GM12872 (cell line): Measurements from ENCODE around the gene LRCOL1.

Experiments
- CTCF ChIP-seq: IDR thresholded peaks from 3 replicates; pipeline ENCODE4 v1.5.1; 2011; ENCODE audit warnings: low read depth, mild to moderate bottlenecking, low read length, moderate library complexity; ENCODE audit not compliant: insufficient read depth

LRCOL1 gene

GRCh38 chr12:132651444-132652100, 41.2 kb upstream of the LRCOL1 start:
- TF ChIP-seq CTCF, result no peak

- no peak for TF ChIP-seq CTCF
These were observed 39.0 kb upstream of the LRCOL1 start for GRCh38 chr12:132649226-132649945.

- no peak for TF ChIP-seq CTCF
These were observed 38.3 kb upstream of the LRCOL1 start for GRCh38 chr12:132648616-132649225.

- no peak for TF ChIP-seq CTCF
These were observed 37.5 kb upstream of the LRCOL1 start for GRCh38 chr12:132647858-132648257.

GRCh38 chr12:132646850-132647249, 36.5 kb upstream of the LRCOL1 start:
- TF ChIP-seq CTCF, result no peak

- no peak for TF ChIP-seq CTCF
These were observed 32.8 kb upstream of the LRCOL1 start for GRCh38 chr12:132642846-132643835.
